ENCODE data around the gene SULT1B1.

SULT1B1 gene

GRCh38 chr4:69750346-69750745, 10.1 kb downstream of the SULT1B1 start:
- DNase-seq (ENCODE audit: low spot score), result no peak
- TF ChIP-seq CTCF (IDR thresholded peaks at IDR 0.05; ENCODE audit: extremely low read depth, missing control alignments), result no peak

- DNase-seq (ENCODE audit: low spot score), result no peak
- TF ChIP-seq CTCF (IDR thresholded peaks at IDR 0.05; ENCODE audit: extremely low read depth, missing control alignments), result no peak
Measured at GRCh38 chr4:69749771-69750170, 10.6 kb downstream of the SULT1B1 start.

GRCh38 chr4:69748173-69748572, 12.2 kb downstream of the SULT1B1 start:
- no peak for TF ChIP-seq CTCF (IDR thresholded peaks at IDR 0.05; ENCODE audit: extremely low read depth, missing control alignments)
- no peak for DNase-seq (ENCODE audit: low spot score)

GRCh38 chr4:69744157-69744478, 16.3 kb downstream of the SULT1B1 start:
- no peak for DNase-seq (ENCODE audit: low spot score)
- TF ChIP-seq CTCF (IDR thresholded peaks at IDR 0.05; ENCODE audit: extremely low read depth, missing control alignments), result no peak

GRCh38 chr4:69743476-69744156, 16.8 kb downstream of the SULT1B1 start:
- no peak for TF ChIP-seq CTCF (IDR thresholded peaks at IDR 0.05; ENCODE audit: extremely low read depth, missing control alignments)
- DNase-seq (ENCODE audit: low spot score), result no peak

- no peak for DNase-seq (ENCODE audit: low spot score)
- TF ChIP-seq CTCF (IDR thresholded peaks at IDR 0.05; ENCODE audit: extremely low read depth, missing control alignments), result no peak
Measured at GRCh38 chr4:69742596-69742995, 17.8 kb downstream of the SULT1B1 start.

- TF ChIP-seq CTCF (IDR thresholded peaks at IDR 0.05; ENCODE audit: extremely low read depth, missing control alignments), result no peak
Measured at GRCh38 chr4:69738872-69739271, 21.5 kb downstream of the SULT1B1 start.

More at GRCh38 chr4:69738872-69739271, 21.5 kb downstream of the SULT1B1 start:
- no peak for DNase-seq (ENCODE audit: low spot score)
